Testis (tissue), 2 donors: ENCODE measurements around the gene FGFR2.

Source experiments
- POLR2A ChIP-seq: fragments of 450-650 bp; IDR thresholded peaks from one replicate; pipeline ENCODE4 v1.6.1; 2017; ENCODE audit warnings: antibody characterized with exemption, mild to moderate bottlenecking, moderate library complexity
- TF ChIP-seq, protein P1 (sequence below), 3 experiments: fragments of 450-650 bp in 2 of 3; fragments of 200-600 bp in 1 of 3; sonication (generic) in 1 of 3; IDR thresholded peaks; one replicate each; pipeline ENCODE4 v1.5.1; 2016 to 2019; ENCODE audit warnings: antibody characterized with exemption in 3 of 3, mild to moderate bottlenecking in 2 of 3, moderate library complexity in 1 of 3

- TF ChIP-seq, protein P1, sequence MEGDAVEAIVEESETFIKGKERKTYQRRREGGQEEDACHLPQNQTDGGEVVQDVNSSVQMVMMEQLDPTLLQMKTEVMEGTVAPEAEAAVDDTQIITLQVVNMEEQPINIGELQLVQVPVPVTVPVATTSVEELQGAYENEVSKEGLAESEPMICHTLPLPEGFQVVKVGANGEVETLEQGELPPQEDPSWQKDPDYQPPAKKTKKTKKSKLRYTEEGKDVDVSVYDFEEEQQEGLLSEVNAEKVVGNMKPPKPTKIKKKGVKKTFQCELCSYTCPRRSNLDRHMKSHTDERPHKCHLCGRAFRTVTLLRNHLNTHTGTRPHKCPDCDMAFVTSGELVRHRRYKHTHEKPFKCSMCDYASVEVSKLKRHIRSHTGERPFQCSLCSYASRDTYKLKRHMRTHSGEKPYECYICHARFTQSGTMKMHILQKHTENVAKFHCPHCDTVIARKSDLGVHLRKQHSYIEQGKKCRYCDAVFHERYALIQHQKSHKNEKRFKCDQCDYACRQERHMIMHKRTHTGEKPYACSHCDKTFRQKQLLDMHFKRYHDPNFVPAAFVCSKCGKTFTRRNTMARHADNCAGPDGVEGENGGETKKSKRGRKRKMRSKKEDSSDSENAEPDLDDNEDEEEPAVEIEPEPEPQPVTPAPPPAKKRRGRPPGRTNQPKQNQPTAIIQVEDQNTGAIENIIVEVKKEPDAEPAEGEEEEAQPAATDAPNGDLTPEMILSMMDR (IDR thresholded peaks at IDR 0.05) = no peak
- TF ChIP-seq POLR2A = no peak
These were observed 117.1 kb downstream of the FGFR2 start for GRCh38 chr10:121481180-121481579.
